BLaER1 treated with 17β-estradiol and CSF1 and Interleukin-3, amounts not matched to agents 10 nM and 100 nM (cell line): ENCODE results near the gene SMARCAL1.
A peak's percentile ranks its signal among the peaks of the same experiment; 100 is the strongest.

ENCODE experiments used
- H3K27ac ChIP-seq, 11 experiments: shearing (Covaris generic); formaldehyde crosslinking; 2 replicates each; pipeline ENCODE4 v1.8.1; 2022
- H3K27me3 ChIP-seq, 11 experiments: shearing (Covaris generic); formaldehyde crosslinking; 2 replicates each; pipeline ENCODE4 v1.8.1; 2022
- H3K36me3 ChIP-seq, 11 experiments: shearing (Covaris generic); formaldehyde crosslinking; 2 replicates each; pipeline ENCODE4 v1.8.1; 2022
- H3K4me1 ChIP-seq, 10 experiments: shearing (Covaris generic); formaldehyde crosslinking; 2 replicates each; pipeline ENCODE4 v1.8.1; 2022
- H3K4me2 ChIP-seq, 11 experiments: shearing (Covaris generic); formaldehyde crosslinking; 2 replicates each; pipeline ENCODE4 v1.8.1; 2022
- H3K4me3 ChIP-seq, 10 experiments: shearing (Covaris generic); formaldehyde crosslinking; 2 replicates each; pipeline ENCODE4 v1.8.1; 2022
- H3K9ac ChIP-seq, 11 experiments: shearing (Covaris generic); formaldehyde crosslinking; 2 replicates each; pipeline ENCODE4 v1.8.1; 2022
- H3K9me3 ChIP-seq, 11 experiments: shearing (Covaris generic); formaldehyde crosslinking; replicated peaks in 1 of 11; 2 replicates each; pipeline ENCODE4 v1.8.1; 2022
- H4K20me1 ChIP-seq, 11 experiments: shearing (Covaris generic); formaldehyde crosslinking; 2 replicates each; pipeline ENCODE4 v1.8.1; 2022
- Cebpa-rat ChIP-seq, 11 experiments: shearing (Covaris generic); IDR thresholded peaks; 2 replicates each; pipeline ENCODE4 v1.8.1; 2022

Gene SMARCAL1

DNA sequence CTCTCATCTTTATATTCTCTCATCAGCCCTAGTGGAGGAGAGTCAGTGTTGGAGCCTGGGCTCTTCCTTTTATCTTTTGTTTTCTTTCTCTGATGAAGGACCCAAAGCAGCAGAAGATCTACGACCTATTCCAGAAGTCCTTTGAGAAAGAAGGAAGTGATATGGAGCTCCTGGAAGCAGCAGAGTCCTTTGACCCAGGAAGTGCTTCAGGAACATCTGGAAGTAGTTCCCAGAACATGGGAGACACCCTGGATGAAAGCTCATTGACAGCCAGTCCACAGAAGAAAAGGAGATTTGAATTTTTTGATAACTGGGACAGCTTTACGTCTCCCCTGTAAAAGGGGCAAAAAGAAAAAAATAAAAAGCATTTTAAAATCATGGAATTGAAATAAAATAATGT lies 70.4 kb downstream of the SMARCAL1 start:
- H4K20me1 ChIP-seq, result peaks cover 0 to 16% (median 0%) of the 10 kb centered on the region in 11 experiments; a peak in 2 of 22 replicates
- peaks cover 37 to 62% (median 58%) of the 10 kb centered on the region in 11 experiments for H3K36me3 ChIP-seq
- TF ChIP-seq Cebpa-rat (IDR thresholded peaks at IDR 0.05), result no peak

GRCh38 chr2:216485237-216485636 lies 73.0 kb downstream of the SMARCAL1 start:
- no peak overlapping the region for H3K4me3 ChIP-seq
- H3K36me3 ChIP-seq, result peaks cover 19 to 36% (median 34%) of the 10 kb centered on the region in 11 experiments
- H3K9me3 ChIP-seq, result no peaks in the 10 kb centered on the region
- peaks cover 16 to 49% (median 34%) of the 10 kb centered on the region in 10 experiments for H3K4me1 ChIP-seq
- TF ChIP-seq Cebpa-rat (IDR thresholded peaks at IDR 0.05), result no peak
- peak overlapping the region in 3 of 11 experiments; percentile 17 to 75 (median 67); a peak in 4 of 22 replicates for H3K27ac ChIP-seq
- H3K9ac ChIP-seq, result no peak overlapping the region
- no peaks in the 10 kb centered on the region for H4K20me1 ChIP-seq
- no peaks in the 10 kb centered on the region for H3K27me3 ChIP-seq
- H3K4me2 ChIP-seq, result peak overlapping the region in 5 of 11 experiments; percentile 65 to 79 (median 75); a peak in 10 of 22 replicates

More for the DNA sequence above, 70.4 kb downstream of the SMARCAL1 start:
- Histone ChIP-seq H3K9ac (no peak overlapping the region), H3K27ac (no peak overlapping the region), H3K9me3 (no peaks in the 10 kb centered on the region), H3K4me3 (no peak overlapping the region), H3K4me1 (peaks cover 6 to 43% (median 31%) of the 10 kb centered on the region in 10 experiments; a peak in 18 of 20 replicates), H3K4me2 (no peak overlapping the region), H3K27me3 (no peaks in the 10 kb centered on the region; a peak in 1 of 22 replicates)

DNA sequence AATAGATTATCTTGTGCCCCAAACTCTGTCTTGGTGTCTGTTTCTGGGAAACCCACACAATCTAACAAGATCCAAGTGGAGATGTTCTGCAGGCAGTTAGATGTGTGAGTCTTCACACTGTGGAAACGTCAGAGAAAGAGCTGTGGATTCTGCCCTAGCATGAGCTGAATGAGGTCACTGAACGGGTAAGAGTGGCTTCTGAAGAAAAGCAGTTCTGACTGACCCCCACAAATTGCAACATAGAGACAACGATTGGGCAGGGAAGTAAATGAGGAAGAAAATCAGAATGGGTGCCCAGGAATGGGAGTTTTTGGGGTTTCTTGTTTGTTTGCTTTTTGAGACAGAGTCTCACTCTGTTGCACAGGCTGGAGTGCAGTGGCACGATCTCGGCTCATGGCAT lies 73.5 kb downstream of the SMARCAL1 start:
- peaks cover 19 to 31% (median 29%) of the 10 kb centered on the region in 11 experiments for H3K36me3 ChIP-seq
- TF ChIP-seq Cebpa-rat (IDR thresholded peaks at IDR 0.05), result no peak
- H3K4me1 ChIP-seq, result peaks cover 21 to 54% (median 39%) of the 10 kb centered on the region in 10 experiments
- H3K27me3 ChIP-seq, result no peaks in the 10 kb centered on the region
- H3K9me3 ChIP-seq, result no peaks in the 10 kb centered on the region
- peak overlapping the region in 8 of 11 experiments; percentile 49 to 79 (median 69); a peak in 14 of 22 replicates for H3K4me2 ChIP-seq
- no peaks in the 10 kb centered on the region for H4K20me1 ChIP-seq
- no peak overlapping the region for H3K4me3 ChIP-seq
- H3K27ac ChIP-seq, result peak overlapping the region in 3 of 11 experiments; percentile 64 to 75 (median 67); a peak in 5 of 22 replicates
- peak overlapping the region in 1 of 11 experiments; percentile 29; a peak in 1 of 22 replicates for H3K9ac ChIP-seq

DNA sequence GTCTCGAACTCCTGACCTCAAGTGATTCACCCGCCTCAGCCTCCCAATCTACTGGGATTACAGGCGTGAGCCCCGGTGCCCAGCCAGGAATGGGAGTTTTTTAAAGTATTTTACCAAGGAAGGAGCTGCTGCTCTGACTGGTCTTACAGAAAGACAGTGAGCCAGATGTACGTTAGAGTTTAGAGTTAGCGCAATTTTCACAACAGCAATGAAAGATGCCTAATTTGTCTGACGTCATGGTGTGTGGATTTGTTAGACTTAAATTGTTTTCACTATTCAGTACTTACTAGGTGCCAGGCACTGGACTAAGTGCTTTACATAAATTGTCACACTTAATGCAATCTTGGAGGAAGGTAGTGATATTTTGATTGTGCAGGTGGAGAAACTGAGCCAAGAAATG lies 74.0 kb downstream of the SMARCAL1 start:
- H3K27ac ChIP-seq, result peak overlapping the region in 5 of 11 experiments; percentile 23 to 75 (median 64); a peak in 8 of 22 replicates
- H3K9ac ChIP-seq, result peak overlapping the region in 2 of 11 experiments; percentile 40 to 47; a peak in 1 of 22 replicates
- TF ChIP-seq Cebpa-rat (IDR thresholded peaks at IDR 0.05), result no peak
- peaks cover 18 to 25% (median 24%) of the 10 kb centered on the region in 11 experiments for H3K36me3 ChIP-seq
- no peaks in the 10 kb centered on the region for H3K27me3 ChIP-seq
- H3K4me3 ChIP-seq, result no peak overlapping the region
- H3K4me2 ChIP-seq, result peak overlapping the region in 9 of 11 experiments; percentile 18 to 79 (median 65); a peak in 16 of 22 replicates
- H3K9me3 ChIP-seq, result no peaks in the 10 kb centered on the region
- H4K20me1 ChIP-seq, result no peaks in the 10 kb centered on the region
- peaks cover 26 to 60% (median 45%) of the 10 kb centered on the region in 10 experiments for H3K4me1 ChIP-seq

DNA sequence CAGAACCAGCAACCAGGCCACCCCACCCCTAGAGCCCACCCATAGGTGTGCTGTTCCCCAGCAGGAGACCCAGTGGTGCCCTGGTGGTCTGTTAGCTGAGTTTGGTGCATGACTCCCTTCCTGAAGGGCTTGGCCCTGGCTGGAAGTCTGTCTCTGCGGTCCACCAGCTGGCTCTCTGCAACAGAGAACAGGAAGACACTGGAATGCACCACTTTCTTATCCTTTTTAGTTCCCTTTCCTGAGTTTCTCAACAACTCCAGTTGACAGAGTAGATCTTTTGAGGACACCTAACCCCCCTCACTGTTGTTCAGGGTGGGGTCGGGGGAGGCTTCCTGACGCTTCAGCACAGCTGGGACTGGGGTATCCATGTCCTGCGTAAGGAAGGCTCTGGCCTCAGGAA lies 74.4 kb downstream of the SMARCAL1 start:
- Histone ChIP-seq H3K4me1 (peaks cover 31 to 64% (median 49%) of the 10 kb centered on the region in 10 experiments), H3K4me3 (no peak overlapping the region), H3K27me3 (no peaks in the 10 kb centered on the region), H3K9ac (peak overlapping the region in 3 of 11 experiments; percentile 17 to 47 (median 40); a peak in 3 of 22 replicates), H3K4me2 (peak overlapping the region in 10 of 11 experiments; percentile 18 to 79 (median 64); a peak in 18 of 22 replicates), H3K36me3 (peaks cover 14 to 21% (median 20%) of the 10 kb centered on the region in 11 experiments), H3K9me3 (peaks cover 0 to 4% (median 0%) of the 10 kb centered on the region in 11 experiments; a peak in 2 of 22 replicates), H3K27ac (peak overlapping the region in 8 of 11 experiments; percentile 11 to 75 (median 42); a peak in 14 of 22 replicates), H4K20me1 (no peaks in the 10 kb centered on the region)
- TF ChIP-seq Cebpa-rat (IDR thresholded peaks at IDR 0.05), result no peak

- Histone ChIP-seq H4K20me1 (no peaks in the 10 kb centered on the region), H3K9me3 (peaks cover 0 to 5% (median 0%) of the 10 kb centered on the region in 11 experiments; a peak in 2 of 22 replicates), H3K4me2 (peak overlapping the region; percentile 42 to 90 (median 75); a peak in 21 of 22 replicates), H3K27ac (peak overlapping the region in 6 of 11 experiments; percentile 22 to 88 (median 76); a peak in 9 of 22 replicates), H3K9ac (peak overlapping the region in 4 of 11 experiments; percentile 14 to 27 (median 16); a peak in 4 of 22 replicates), H3K4me1 (peaks cover 64 to 94% (median 80%) of the 10 kb centered on the region in 10 experiments), H3K27me3 (no peaks in the 10 kb centered on the region), H3K4me3 (no peak overlapping the region), H3K36me3 (no peaks in the 10 kb centered on the region)
- TF ChIP-seq Cebpa-rat (IDR thresholded peaks at IDR 0.05), result no peak
Measured at GRCh38 chr2:216490061-216490460, 77.8 kb downstream of the SMARCAL1 start.

DNA sequence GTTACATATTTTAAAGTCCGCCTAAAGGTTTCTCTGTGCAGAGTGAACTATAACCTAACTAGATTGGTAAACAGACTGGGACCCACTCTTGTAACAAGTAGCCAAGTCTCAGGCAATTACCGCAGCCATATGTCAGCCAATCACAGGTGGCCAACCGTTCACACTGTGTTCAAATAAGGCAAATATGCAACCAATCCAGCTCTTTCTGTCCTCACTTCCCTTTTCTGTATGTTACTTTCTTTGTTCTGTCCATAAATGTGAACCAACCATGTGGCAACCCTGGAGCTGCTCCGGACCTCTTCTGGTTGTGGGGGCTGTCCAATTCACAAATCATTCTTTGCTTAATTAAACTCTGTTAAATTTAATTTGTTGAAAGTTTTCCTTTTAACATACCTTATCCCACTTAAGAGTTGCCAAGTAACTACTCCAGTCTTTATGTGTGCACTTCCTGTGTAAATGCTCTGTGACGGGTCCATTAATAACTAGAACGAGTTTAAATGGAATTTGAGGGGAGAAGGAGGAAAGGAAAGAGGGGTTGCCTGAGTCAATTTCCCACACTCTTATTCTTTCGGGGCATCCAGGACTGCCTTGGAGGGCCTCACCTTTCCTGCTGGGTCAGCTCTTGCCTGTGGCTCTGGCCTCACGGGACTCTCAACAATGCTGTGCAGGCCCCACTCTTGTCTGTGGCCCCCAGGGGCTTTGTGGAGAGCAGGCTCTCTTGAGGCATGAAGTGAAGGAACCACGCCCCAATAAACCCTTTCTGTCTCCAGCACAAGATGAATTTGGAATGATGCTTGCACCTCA lies 79.7 kb downstream of the SMARCAL1 start:
- no peaks in the 10 kb centered on the region for H4K20me1 ChIP-seq

DNA sequence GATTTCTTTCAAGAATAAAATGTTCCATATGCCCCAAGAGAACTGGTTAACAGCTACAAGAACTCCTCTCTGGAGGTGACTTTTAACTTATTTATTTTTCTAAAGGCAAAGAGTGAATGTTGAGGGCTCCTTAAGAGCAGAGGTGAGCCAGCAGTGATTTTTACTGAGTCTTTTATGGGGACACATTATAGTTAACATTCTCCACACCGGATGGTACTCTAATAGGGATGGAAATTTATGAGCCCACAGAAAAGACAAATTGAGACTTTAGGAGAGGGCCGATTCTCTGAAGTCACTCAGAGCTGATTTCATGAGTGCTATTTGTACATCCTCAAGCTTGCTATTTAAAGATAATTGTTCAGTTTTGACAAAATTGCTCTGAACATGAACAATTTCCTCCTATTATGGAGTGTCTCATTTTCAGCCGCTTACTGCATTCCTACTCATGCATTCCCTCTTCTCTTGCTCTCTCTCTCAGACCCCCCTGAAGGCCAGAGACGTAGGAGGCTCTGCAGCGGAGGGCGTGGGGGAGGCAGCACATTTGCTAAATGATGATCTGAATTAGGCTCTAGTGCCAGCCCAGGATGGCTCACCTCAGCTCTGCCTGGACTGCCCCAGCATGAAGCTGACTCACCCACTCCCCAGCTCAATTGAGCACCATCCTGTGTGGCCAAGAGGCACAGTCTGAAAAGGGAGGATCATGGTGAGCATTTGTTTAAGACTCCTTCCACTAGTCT lies 80.5 kb downstream of the SMARCAL1 start:
- peak overlapping the region; percentile 69 to 90 (median 80) for H3K4me2 ChIP-seq
- H3K4me1 ChIP-seq, result peaks cover 73 to 94% (median 80%) of the 10 kb centered on the region in 10 experiments
- peak overlapping the region in 10 of 11 experiments; percentile 26 to 77 (median 64); a peak in 18 of 22 replicates for H3K9ac ChIP-seq

More for the DNA sequence above, 79.7 kb downstream of the SMARCAL1 start:
- peaks cover 69 to 94% (median 79%) of the 10 kb centered on the region in 10 experiments for H3K4me1 ChIP-seq
- no peaks in the 10 kb centered on the region for H3K36me3 ChIP-seq
- TF ChIP-seq Cebpa-rat (IDR thresholded peaks at IDR 0.05), result peak in 1 of 11 experiments; percentile 34; a peak in 1 of 22 replicates
- peak overlapping the region in 10 of 11 experiments; percentile 12 to 91 (median 85); a peak in 19 of 22 replicates for H3K27ac ChIP-seq
- peaks cover 0 to 5% (median 0%) of the 10 kb centered on the region in 11 experiments; a peak in 2 of 22 replicates for H3K9me3 ChIP-seq
- H3K27me3 ChIP-seq, result no peaks in the 10 kb centered on the region
- peak overlapping the region in 9 of 11 experiments; percentile 39 to 77 (median 66); a peak in 18 of 22 replicates for H3K9ac ChIP-seq
- H3K4me3 ChIP-seq, result peak overlapping the region in 2 of 10 experiments; percentile 12 to 34; a peak in 2 of 20 replicates
- peak overlapping the region; percentile 69 to 90 (median 80) for H3K4me2 ChIP-seq

More for the DNA sequence above, 80.5 kb downstream of the SMARCAL1 start:
- H4K20me1 ChIP-seq, result no peaks in the 10 kb centered on the region
- no peaks in the 10 kb centered on the region for H3K27me3 ChIP-seq
- H3K36me3 ChIP-seq, result no peaks in the 10 kb centered on the region
- peak overlapping the region in 3 of 10 experiments; percentile 10 to 34 (median 12); a peak in 2 of 20 replicates for H3K4me3 ChIP-seq
- H3K27ac ChIP-seq, result peak overlapping the region in 10 of 11 experiments; percentile 12 to 91 (median 85); a peak in 18 of 22 replicates
- TF ChIP-seq Cebpa-rat (IDR thresholded peaks at IDR 0.05), result no peak
- peaks cover 0 to 5% (median 0%) of the 10 kb centered on the region in 11 experiments; a peak in 2 of 22 replicates for H3K9me3 ChIP-seq
